K562 (cell line): Measurements from ENCODE around the gene SOHLH1. TPM values are rescaled to one million over a fixed set of nuclear protein-coding genes. Genes with fewer than 3 reads are reported as not detected.

Experiments used
- ATAC-seq: fragments of 200-7000 bp; cut with Tn5 transposase; 3 replicates; pipeline ENCODE4 v1.9.1; 2020; ENCODE audit warnings: moderate library complexity
- BruUV-seq: library from RNA; stranded (reverse); fragments of 400-500 nt; replicated peaks from 2 replicates; lab custom pipeline; 2021; lab: Mats Ljungman, UMichigan
- CTCF ChIA-PET: fragments of 300-600 bp; formaldehyde crosslinking; extraction: SDS; loops from one replicate; lab custom pipeline; 2021; ENCODE audit warnings: low intra/inter-chr PET ratio; lab: Yijun Ruan, JAX
- POLR2A ChIA-PET: fragments of 300-600, 350-650 bp; sonication (Branson Sonifier 250); formaldehyde crosslinking; extraction: SDS; loops from one replicate; lab custom pipeline; 2021; ENCODE audit warnings: antibody characterized with exemption, inconsistent platforms; lab: Yijun Ruan, JAX
- DNase-seq, 4 experiments: peaks; one replicate each; pipeline versions ENCODE4 v3.0.0 to v3.0.0-alpha.2; 2011 to 2018; ENCODE audit warnings: low spot score in 3 of 4, mixed read lengths in 3 of 4; ENCODE audit errors: extremely low read depth in 1 of 4
- FAIRE-seq: peaks from 2 replicates; lab custom pipeline; 2011; peaks lifted over from hg19 to GRCh38; lab: Jason Lieb, UNC
- H2AFZ ChIP-seq: 2 replicates; pipeline ENCODE4 v1.6.0; 2011; ENCODE audit warnings: low read depth, low read length, control low read depth, inconsistent platforms
- H3K27ac ChIP-seq: fragments of 200-600 bp; 3 replicates; pipeline ENCODE4 v1.8.0; 2011; ENCODE audit warnings: low read depth, mild to moderate bottlenecking, control low read depth, inconsistent platforms, low read length, moderate library complexity, mixed read lengths; ENCODE audit errors: extremely low read depth
- H3K27me3 ChIP-seq, 2 experiments: fragments of 300-600 bp in 1 of 2; 2 replicates in 1 of 2; 3 replicates in 1 of 2; pipeline versions ENCODE4 v1.6.0 to v1.8.0; 2011; ENCODE audit warnings: inconsistent platforms in 2 of 2, low read length in 2 of 2, mild to moderate bottlenecking in 1 of 2, mixed read lengths in 1 of 2, moderate library complexity in 1 of 2; ENCODE audit not compliant: control insufficient read depth in 2 of 2, insufficient read depth in 2 of 2
- H3K36me3 ChIP-seq: fragments of 300-600 bp; 3 replicates; pipeline ENCODE4 v1.8.0; 2011; ENCODE audit warnings: mild to moderate bottlenecking, low read length, inconsistent platforms; ENCODE audit not compliant: control insufficient read depth, insufficient read depth
- H3K4me1 ChIP-seq, 2 experiments: fragments of 200-600 bp in 1 of 2; replicated peaks in 1 of 2; 2 replicates in 1 of 2; 3 replicates in 1 of 2; pipeline versions ENCODE4 v1.5.1 to v1.8.0; 2011; ENCODE audit warnings: inconsistent platforms in 2 of 2, low read length in 2 of 2, mild to moderate bottlenecking in 1 of 2, mixed read lengths in 1 of 2, moderate library complexity in 1 of 2; ENCODE audit not compliant: control insufficient read depth in 2 of 2, insufficient read depth in 2 of 2
- H3K4me2 ChIP-seq: 2 replicates; pipeline ENCODE4 v1.6.1; 2011; ENCODE audit warnings: low read length, control low read depth, inconsistent platforms, mixed read lengths; ENCODE audit not compliant: insufficient read depth
- H3K4me3 ChIP-seq: fragments of 200-600 bp; sonication (generic), shearing (Covaris generic); 2 replicates; pipeline ENCODE4 v1.5.1; 2016; ENCODE audit warnings: control low read depth, inconsistent platforms
- H3K79me2 ChIP-seq: fragments of 200-600 bp; 3 replicates; pipeline ENCODE4 v1.8.0; 2011; ENCODE audit warnings: low read length, inconsistent platforms; ENCODE audit not compliant: control insufficient read depth, insufficient read depth
- H3K9ac ChIP-seq, 2 experiments: 2 replicates each; pipeline versions ENCODE4 v1.6.0 to v1.6.1; 2011; ENCODE audit warnings: low read depth in 2 of 2, low read length in 2 of 2, control low read depth in 1 of 2, inconsistent platforms in 1 of 2, mild to moderate bottlenecking in 1 of 2, mixed read lengths in 1 of 2; ENCODE audit not compliant: insufficient read depth in 1 of 2
- H3K9me1 ChIP-seq: one replicate; pipeline ENCODE4 v1.6.0; 2011; ENCODE audit warnings: inconsistent platforms, mild to moderate bottlenecking, low read length, moderate library complexity; ENCODE audit not compliant: control insufficient read depth, insufficient read depth
- H3K9me3 ChIP-seq: replicated peaks from 2 replicates; pipeline ENCODE4 v1.5.1; 2011; ENCODE audit warnings: low read depth, low read length, inconsistent platforms; ENCODE audit not compliant: control insufficient read depth, insufficient read depth
- H4K20me1 ChIP-seq: replicated peaks from 2 replicates; pipeline ENCODE4 v1.6.1; 2011; ENCODE audit warnings: low read length, inconsistent platforms, mixed read lengths; ENCODE audit not compliant: control insufficient read depth, insufficient read depth
- AFF4 ChIP-seq: sonication (generic); formaldehyde crosslinking; IDR thresholded peaks from 2 replicates; pipeline ENCODE4 v1.8.0; 2023; ENCODE audit warnings: mild to moderate bottlenecking, missing genetic modification reagents
- KHSRP ChIP-seq: fragments of 450-650 bp; IDR thresholded peaks from 2 replicates; pipeline ENCODE4 v1.6.1; 2017
- POLR2AphosphoS5 ChIP-seq: IDR thresholded peaks from 2 replicates; pipeline ENCODE4 v1.6.1; 2011; ENCODE audit warnings: mild to moderate bottlenecking, low read depth, low read length, moderate library complexity; ENCODE audit not compliant: control insufficient read depth, insufficient read depth
- SNIP1 ChIP-seq: fragments of 450-650 bp; IDR thresholded peaks from 2 replicates; pipeline ENCODE4 v1.7.1; 2017; ENCODE audit warnings: low read depth, mild to moderate bottlenecking
- ZNF133 ChIP-seq: fragments of 250-450 bp; sonication (Bioruptor Pico); IDR thresholded peaks from 2 replicates; pipeline ENCODE4 v1.4.0; 2020; ENCODE audit warnings: mild to moderate bottlenecking
- WGBS: fragments of 100-300 bp; shearing (Covaris generic); methylation state at CpG from one replicate; pipeline ENCODE4 v1.1.6; 2016; ENCODE audit warnings: low coverage, mixed read lengths; ENCODE audit not compliant: insufficient coverage; ENCODE audit errors: missing lambda C conversion rate; 5-methylcytosine and 5-hydroxymethylcytosine counted together
- in situ Hi-C: fragments of 300-500 bp; cut with MboI; formaldehyde crosslinking; loops from 4 replicates; pipeline ENCODE4 v1.15.0; 2018; ENCODE audit warnings: inconsistent platforms, mixed read lengths
- intact Hi-C: fragments of 100-400 bp; cut with micrococcal nuclease; formaldehyde crosslinking; loops from 2 replicates; pipeline ENCODE4 v1.14.2; 2022
- polyA plus RNA-seq, 8 experiments: library from polyadenylated mRNA; depleted of rRNA in 4 of 8; stranded (reverse) in 5 of 8; unstranded in 3 of 8; fragments of >200 nt; fragmentation: Nextera tagmentation in 2 of 8; fragmentation: Illumina TruSeq in 1 of 8; extraction: Ambion mirVana in 2 of 8; extraction: Trizol in 1 of 8; gene quantifications; 2 replicates each; pipeline versions ENCODE4 v1.2.1 to v1.2.3, GENCODE V29; 2011 to 2014; ENCODE audit warnings: inconsistent platforms in 1 of 8, missing spikeins in 1 of 8
- total RNA-seq, 7 experiments: library from RNA; depleted of rRNA in 6 of 7; stranded (reverse); fragments of >200 nt in 6 of 7; fragmentation: Illumina TruSeq in 2 of 7; extraction: Trizol in 2 of 7; gene quantifications; 2 replicates each; pipeline versions ENCODE4 v1.2.1 to v1.2.3, GENCODE V29; 2011 to 2021; ENCODE audit warnings: low replicate concordance in 1 of 7
- TF ChIP-seq, protein P1 (sequence below): fragments of 200-600 bp; sonication (generic); IDR thresholded peaks from one replicate; pipeline ENCODE4 v1.6.1; 2012; ENCODE audit warnings: mild to moderate bottlenecking, low read depth, low read length, inconsistent platforms

The SOHLH1 gene
- total and polyA plus RNA-seq, 9 of the 15 experiments (the other 6 are each of a cell fraction or from before 2014, with no cell fraction given): 0.17 to 0.41 (median 0.29) TPM; not detected in 6

DNA sequence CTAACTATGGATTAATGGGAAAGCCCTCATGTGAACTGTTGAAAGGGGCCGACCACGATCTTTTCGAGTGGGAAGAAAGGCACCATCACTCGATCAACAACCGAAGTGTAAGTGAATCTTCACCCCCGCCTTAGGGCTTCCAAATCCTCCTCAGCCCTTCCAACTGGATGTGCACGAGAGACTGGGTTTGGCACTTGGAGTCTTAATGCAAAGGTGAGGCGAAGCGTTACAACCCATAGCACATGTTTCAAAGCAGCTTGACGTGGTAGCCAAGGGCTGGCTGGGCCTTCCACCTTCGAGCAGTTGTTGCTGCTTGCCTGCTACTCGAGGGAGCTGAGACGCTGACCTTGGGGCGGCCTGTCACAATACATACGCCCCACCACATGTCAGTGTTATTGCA is 41.9 kb downstream of the SOHLH1 start:
- no peak for TF ChIP-seq SNIP1
- no peak for TF ChIP-seq POLR2AphosphoS5
- TF ChIP-seq AFF4: no peak
- TF ChIP-seq ZNF133 (CRISPR knock-in tag): no peak
- TF ChIP-seq, protein P1, sequence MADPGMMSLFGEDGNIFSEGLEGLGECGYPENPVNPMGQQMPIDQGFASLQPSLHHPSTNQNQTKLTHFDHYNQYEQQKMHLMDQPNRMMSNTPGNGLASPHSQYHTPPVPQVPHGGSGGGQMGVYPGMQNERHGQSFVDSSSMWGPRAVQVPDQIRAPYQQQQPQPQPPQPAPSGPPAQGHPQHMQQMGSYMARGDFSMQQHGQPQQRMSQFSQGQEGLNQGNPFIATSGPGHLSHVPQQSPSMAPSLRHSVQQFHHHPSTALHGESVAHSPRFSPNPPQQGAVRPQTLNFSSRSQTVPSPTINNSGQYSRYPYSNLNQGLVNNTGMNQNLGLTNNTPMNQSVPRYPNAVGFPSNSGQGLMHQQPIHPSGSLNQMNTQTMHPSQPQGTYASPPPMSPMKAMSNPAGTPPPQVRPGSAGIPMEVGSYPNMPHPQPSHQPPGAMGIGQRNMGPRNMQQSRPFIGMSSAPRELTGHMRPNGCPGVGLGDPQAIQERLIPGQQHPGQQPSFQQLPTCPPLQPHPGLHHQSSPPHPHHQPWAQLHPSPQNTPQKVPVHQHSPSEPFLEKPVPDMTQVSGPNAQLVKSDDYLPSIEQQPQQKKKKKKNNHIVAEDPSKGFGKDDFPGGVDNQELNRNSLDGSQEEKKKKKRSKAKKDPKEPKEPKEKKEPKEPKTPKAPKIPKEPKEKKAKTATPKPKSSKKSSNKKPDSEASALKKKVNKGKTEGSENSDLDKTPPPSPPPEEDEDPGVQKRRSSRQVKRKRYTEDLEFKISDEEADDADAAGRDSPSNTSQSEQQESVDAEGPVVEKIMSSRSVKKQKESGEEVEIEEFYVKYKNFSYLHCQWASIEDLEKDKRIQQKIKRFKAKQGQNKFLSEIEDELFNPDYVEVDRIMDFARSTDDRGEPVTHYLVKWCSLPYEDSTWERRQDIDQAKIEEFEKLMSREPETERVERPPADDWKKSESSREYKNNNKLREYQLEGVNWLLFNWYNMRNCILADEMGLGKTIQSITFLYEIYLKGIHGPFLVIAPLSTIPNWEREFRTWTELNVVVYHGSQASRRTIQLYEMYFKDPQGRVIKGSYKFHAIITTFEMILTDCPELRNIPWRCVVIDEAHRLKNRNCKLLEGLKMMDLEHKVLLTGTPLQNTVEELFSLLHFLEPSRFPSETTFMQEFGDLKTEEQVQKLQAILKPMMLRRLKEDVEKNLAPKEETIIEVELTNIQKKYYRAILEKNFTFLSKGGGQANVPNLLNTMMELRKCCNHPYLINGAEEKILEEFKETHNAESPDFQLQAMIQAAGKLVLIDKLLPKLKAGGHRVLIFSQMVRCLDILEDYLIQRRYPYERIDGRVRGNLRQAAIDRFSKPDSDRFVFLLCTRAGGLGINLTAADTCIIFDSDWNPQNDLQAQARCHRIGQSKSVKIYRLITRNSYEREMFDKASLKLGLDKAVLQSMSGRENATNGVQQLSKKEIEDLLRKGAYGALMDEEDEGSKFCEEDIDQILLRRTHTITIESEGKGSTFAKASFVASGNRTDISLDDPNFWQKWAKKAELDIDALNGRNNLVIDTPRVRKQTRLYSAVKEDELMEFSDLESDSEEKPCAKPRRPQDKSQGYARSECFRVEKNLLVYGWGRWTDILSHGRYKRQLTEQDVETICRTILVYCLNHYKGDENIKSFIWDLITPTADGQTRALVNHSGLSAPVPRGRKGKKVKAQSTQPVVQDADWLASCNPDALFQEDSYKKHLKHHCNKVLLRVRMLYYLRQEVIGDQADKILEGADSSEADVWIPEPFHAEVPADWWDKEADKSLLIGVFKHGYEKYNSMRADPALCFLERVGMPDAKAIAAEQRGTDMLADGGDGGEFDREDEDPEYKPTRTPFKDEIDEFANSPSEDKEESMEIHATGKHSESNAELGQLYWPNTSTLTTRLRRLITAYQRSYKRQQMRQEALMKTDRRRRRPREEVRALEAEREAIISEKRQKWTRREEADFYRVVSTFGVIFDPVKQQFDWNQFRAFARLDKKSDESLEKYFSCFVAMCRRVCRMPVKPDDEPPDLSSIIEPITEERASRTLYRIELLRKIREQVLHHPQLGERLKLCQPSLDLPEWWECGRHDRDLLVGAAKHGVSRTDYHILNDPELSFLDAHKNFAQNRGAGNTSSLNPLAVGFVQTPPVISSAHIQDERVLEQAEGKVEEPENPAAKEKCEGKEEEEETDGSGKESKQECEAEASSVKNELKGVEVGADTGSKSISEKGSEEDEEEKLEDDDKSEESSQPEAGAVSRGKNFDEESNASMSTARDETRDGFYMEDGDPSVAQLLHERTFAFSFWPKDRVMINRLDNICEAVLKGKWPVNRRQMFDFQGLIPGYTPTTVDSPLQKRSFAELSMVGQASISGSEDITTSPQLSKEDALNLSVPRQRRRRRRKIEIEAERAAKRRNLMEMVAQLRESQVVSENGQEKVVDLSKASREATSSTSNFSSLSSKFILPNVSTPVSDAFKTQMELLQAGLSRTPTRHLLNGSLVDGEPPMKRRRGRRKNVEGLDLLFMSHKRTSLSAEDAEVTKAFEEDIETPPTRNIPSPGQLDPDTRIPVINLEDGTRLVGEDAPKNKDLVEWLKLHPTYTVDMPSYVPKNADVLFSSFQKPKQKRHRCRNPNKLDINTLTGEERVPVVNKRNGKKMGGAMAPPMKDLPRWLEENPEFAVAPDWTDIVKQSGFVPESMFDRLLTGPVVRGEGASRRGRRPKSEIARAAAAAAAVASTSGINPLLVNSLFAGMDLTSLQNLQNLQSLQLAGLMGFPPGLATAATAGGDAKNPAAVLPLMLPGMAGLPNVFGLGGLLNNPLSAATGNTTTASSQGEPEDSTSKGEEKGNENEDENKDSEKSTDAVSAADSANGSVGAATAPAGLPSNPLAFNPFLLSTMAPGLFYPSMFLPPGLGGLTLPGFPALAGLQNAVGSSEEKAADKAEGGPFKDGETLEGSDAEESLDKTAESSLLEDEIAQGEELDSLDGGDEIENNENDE: no peak
- TF ChIP-seq KHSRP: no peak
- H3K27me3 ChIP-seq: peaks cover 41 to 71% of the 10 kb centered on the region in 2 experiments
- H3K4me1 ChIP-seq: no peaks in the 10 kb centered on the region
- DNase-seq: no peak
- no TSS peak for BruUV-seq
- in situ Hi-C loops: no loop called here
- H2AFZ ChIP-seq: no peak overlapping the region
- H3K36me3 ChIP-seq: no peaks in the 10 kb centered on the region
- WGBS: under 1% methylated on average over 15 of the region's 15 CpGs
- no peaks in the 10 kb centered on the region for H3K79me2 ChIP-seq
- intact Hi-C loops: no loop called here
- H4K20me1 ChIP-seq: no peaks in the 10 kb centered on the region; the same call in none of the 2 replicates
- H3K9me1 ChIP-seq: no peaks in the 10 kb centered on the region
- no peak overlapping the region for H3K4me2 ChIP-seq
- ChIA-PET CTCF (no interaction called here), POLR2A (interaction anchor here (0.7 to 1.3 kb wide), 4 partner anchors 13 to 481 kb away, joined by 3 to 5 read pairs (median 3); no protein-coding TSS in a partner anchor)
- H3K27ac ChIP-seq: no peak overlapping the region
- no peaks in the 10 kb centered on the region for H3K9me3 ChIP-seq
- no peak overlapping the region for H3K9ac ChIP-seq
- FAIRE-seq: no peak
- H3K4me3 ChIP-seq: no peak overlapping the region
- no peak for ATAC-seq
